COR-L47 (cell line): ENCODE data around the gene PIK3CB.
A peak's percentile ranks its signal among the peaks of the same experiment; 100 is the strongest.
"Not testable (repeated sequence)": the region's sequence is repeated elsewhere in the genome, so short reads cannot be mapped to it uniquely, and the experiment has no call there.

Source experiments
- DNase-seq: peaks from one replicate; lab custom pipeline; 2025; lab: John Stamatoyannopoulos, UW

PIK3CB gene

DNA sequence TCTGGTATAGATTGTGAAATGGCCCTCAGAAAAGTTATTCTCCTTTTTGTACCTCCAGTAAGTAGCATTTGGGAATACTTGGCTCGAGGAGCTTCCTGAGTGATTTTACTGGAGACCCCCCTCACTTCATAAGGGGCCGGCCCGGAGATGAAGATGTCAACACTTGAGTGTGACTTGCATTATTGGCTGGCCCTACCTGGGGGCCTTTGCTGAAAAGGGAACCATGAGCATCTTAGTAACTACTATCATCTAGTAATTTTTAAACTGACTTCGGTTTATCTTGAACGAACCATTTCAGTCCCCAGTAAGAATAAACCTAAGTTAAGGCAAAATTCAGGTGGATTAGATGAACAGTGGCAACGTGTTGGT, 224.8 kb downstream of the PIK3CB start:
- no peak for DNase-seq

DNA sequence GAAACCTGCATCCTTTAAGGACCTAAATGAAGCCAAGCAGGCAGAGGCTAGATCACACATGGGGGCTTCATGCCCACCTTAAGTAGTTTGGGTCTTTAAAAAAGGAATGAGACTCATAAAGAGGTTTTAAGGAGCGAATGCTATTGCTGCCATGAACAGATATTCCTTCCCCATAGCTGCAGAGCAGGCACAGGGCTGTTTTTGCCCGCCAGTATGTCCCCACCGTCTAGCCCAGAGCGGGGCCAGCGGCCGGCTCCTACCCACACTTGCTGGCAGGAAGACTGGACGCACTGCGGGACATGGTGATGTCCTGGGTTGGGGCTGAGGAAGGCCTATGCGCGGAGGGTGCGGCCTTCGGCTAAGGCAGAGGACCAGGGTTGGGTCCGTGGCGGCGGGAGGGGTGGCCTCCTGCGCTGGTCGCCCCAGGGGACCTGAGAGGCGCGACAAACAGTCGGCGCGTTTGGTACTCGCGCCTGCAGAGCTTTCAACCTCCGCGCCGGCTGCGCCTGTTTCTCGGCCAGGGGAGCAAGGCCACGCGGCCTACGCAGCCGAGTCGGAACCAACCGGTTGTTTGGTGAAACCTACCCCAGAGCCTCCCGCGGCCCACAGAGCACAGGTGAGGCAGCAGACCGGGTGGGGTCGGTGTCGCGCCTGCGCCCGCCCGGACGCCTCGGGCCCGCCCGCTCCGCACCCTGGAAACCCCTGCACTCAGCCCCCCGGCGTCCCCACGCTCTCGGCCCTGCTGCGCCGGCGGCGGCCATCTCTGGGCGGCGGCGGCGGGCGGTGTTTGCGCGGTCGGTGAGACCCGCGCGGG, 226.2 kb downstream of the PIK3CB start, which contains the start of gene FAIM:
Gene FAIM (plus strand): TSS at position 450 of the 814 bp plus-strand sequence. CDS start 10,956 bp downstream, outside the sequence.
- DNase-seq: peak; percentile 90

DNA sequence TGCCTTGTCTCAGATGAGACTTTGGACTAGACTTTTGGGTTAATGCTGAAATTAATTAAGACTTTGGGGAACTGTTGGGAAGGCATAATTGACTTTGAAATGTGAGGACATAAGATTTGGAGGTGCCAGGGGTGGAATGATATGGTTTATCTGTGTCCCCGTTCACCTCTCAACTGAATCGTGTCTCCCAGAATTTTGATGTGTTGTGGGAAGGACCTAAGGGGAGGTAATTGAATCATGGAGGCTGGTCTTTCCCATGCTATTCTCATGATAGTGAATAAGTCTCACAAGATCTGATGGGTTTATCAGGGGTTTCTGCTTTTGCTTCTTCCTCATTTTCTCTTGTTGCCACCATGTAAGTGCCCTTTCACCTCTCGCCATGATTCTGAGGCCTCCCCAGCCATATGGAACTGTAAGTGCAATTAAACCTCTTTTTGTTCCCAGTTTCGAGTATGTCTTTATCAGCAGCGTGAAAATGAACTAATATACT, 230.6 kb downstream of the PIK3CB start:
- DNase-seq: not testable (repeated sequence)
